A673 (cell line): Measurements from ENCODE around the gene MATR3.

Source experiments
- CTCF ChIP-seq: fragments of 300-800, 200-600 bp; sonication (generic); conservative IDR thresholded peaks from 2 replicates; pipeline ENCODE4 v1.5.1; 2017; ENCODE audit warnings: low read depth, mild to moderate bottlenecking, antibody characterized with exemption, low read length, moderate library complexity, mixed read lengths
- EZH2 ChIP-seq: fragments of 200-600 bp; sonication (generic); IDR thresholded peaks from 2 replicates; pipeline ENCODE4 v1.6.1; 2017; ENCODE audit warnings: borderline replicate concordance, low read depth, mild to moderate bottlenecking, mixed read lengths, antibody characterized with exemption, low read length; ENCODE audit not compliant: poor library complexity, severe bottlenecking

- TF ChIP-seq EZH2 (no peak), CTCF (no peak)
Observed at GRCh38 chr5:139273322-139273571, 20.3 kb upstream of the MATR3 start.
